NCI-H345 (cell line): ENCODE measurements around the gene STS.

Experiments used
- DNase-seq: peaks from one replicate; lab custom pipeline; 2025; lab: John Stamatoyannopoulos, UW

The STS gene

DNA sequence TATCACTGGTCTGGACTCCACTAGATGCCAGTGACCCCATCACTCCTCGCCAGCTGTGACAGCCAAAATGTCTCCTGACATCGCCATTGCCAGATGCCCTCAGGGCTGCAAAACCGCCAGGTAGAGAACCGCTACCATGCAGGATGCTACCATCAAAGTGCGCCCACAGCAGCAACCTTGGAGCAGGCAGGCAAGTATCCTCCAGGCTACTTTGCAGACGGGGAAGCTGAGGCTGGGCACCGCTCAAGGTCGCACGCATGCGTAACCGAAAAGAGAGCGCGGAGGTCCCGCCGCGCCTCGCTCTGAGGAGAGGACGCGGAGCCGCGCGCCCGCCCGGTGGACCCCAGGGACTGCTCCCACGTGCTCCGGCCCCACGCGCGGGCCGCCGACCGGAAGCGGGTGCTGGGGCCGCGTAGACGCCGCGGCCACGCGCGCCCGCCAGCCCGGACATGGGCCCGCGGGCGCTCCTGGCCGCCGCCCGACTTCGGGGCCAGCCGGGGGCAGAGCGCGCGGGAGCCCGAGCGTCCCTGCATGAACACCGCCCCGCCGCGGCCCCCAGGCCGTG is at the start of gene STS:
Gene STS (plus strand): TSS at position 300 of the 565 bp plus-strand sequence. CDS start 105,488 bp downstream, outside the sequence.
- peak; percentile 40 for DNase-seq

DNA sequence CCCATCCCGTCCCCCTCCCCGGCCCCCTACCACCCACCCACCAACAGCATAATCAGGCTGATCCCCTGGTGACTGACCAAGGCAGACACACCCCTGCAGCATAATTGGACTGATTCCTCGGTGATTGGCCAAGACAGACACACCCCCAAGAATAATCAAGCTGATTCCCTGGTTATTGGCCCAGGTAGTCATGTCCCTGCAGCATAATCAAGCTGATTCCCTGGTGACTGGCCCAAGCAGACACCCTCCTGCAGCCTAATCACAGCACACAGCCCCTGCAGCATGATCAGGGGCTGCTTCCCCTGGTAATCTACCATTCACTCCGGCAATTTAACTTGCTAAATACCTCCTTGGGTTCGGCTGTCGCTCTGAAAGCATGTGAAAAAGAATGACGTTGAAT is 47.5 kb upstream of the STS start:
- no peak for DNase-seq

DNA sequence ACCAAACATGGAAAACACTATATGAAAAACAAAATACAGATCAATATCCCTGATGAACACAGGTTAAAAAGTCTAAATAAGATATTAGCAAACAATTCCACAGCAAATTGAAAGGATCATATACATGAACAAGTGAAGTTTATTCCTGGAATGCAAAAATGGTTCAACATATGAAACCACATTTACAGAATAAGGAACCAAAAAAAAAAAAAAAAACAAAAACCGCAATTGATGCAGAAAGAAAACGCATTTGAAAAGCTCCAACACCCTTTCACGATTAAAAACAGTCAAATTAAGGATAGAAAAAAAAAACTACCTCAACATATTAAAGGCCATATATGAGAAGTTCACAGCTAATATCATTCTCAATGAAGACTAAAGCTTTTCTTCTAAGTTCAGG is 45.4 kb upstream of the STS start:
- no peak for DNase-seq

DNA sequence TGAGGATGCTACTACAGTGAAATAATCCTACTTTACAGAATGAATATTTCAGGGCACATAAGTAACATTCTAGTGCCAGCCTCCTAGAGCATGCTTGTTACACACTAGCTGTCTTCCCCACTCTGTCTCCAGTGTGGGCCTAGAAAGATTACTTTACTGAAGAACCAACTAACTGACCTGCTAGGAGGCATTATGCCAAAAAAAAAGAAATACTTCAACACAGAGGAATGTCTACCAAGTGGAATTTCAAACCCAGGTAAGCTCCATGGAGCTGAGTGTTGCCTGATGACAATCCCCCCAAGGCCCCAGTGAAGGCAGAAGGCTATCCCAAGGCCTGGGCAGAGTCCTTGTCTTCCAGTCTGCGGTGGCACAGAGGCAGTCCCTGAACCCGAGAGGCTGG is 40.9 kb upstream of the STS start:
- no peak for DNase-seq

- DNase-seq = no peak
Measured at GRCh38 chrX:7108030-7108429, 39.5 kb upstream of the STS start.

- no peak for DNase-seq
Measured at GRCh38 chrX:7109049-7109531, 38.4 kb upstream of the STS start.

GRCh38 chrX:7109838-7110793 is 37.4 kb upstream of the STS start:
- DNase-seq = peak; percentile 40

DNA sequence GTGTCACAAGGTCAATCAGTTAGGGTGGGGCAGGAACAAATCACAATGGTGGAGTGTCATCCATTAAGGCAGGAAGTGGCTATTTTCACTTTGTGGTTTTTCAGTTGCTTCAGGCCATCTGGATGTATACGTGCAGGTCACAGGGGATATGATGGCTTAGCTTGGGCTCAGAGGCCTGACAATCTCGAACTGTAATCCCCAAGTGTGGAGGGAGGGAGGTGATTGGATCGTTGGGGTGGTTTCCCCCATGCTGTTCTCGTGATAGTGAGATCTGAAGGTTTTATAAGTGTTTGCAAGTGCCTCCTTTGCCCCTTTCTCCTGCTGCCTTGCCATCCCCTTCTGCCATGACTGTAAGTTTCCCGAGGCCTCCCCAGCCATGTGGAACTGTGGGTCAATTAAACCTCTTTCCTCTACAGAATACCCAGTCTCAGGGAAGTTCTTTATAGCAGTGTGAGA is 36.7 kb upstream of the STS start:
- DNase-seq = no peak

- DNase-seq = no peak
Measured at GRCh38 chrX:7111518-7111917, 36.0 kb upstream of the STS start.

- DNase-seq = no peak
Measured at GRCh38 chrX:7112071-7112470, 35.4 kb upstream of the STS start.

DNA sequence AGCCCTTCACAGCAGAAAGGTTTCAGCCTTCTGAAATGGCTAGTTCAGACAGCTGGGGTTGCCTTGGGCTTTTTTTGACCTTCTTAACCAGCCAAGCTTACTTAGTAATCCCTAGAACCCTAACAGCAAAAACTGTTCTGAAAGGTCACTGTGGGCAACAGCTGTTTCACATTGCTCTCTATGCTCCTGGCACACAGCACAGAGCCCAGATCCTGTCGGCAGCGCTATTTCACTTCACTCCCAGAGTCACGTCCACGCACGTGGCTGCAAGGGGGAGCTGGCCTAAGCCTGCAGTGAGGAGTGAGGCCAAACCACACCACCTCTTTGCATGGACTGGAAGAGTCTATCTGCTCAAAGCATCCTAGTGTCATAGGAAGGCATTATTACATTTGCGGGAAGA is 32.0 kb upstream of the STS start:
- DNase-seq = no peak

DNA sequence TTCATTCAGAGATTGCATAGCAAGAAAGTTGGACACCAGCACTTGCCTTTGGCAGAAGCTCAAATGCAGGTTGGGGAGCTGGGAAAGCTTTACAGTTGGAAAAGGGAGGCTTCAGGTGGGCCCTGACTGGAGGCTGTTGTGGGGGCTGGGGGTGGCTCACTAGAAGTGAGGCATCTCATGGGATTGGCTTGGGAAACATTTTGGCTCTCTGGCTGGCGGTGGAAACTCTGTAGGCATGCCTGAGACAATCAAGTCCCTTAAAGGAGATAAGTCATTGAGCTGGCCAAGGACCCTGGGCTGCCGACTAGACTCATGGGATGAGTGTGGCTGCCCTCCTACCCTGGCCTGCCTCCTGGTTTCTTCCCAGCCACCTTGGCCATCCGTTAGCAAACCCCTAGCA is 31.4 kb upstream of the STS start:
- no peak for DNase-seq

- DNase-seq = no peak
Measured at GRCh38 chrX:7117587-7117986, 29.9 kb upstream of the STS start.

GRCh38 chrX:7119950-7120877 is 27.3 kb upstream of the STS start:
- DNase-seq = peak; percentile 60

DNA sequence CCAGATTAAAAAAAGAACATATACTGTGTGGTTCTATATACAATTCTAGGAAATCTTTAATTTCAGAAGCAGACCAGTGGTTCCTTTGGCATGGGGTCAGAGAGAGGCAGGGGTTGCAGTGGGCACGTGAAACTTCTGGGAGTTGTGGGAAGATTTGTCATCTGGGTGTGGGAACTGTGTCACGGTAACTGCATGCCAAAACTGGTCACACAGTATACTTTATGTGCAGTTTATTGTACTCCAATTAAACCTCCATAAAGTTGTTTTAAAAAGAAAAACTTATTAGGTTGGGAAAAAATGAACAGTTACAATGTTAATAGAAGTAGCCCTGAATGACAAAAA is 26.7 kb upstream of the STS start:
- no peak for DNase-seq

- DNase-seq = no peak
Measured at GRCh38 chrX:7127056-7127455, 20.5 kb upstream of the STS start.

- no peak for DNase-seq
Measured at GRCh38 chrX:7131621-7132020, 15.9 kb upstream of the STS start.

DNA sequence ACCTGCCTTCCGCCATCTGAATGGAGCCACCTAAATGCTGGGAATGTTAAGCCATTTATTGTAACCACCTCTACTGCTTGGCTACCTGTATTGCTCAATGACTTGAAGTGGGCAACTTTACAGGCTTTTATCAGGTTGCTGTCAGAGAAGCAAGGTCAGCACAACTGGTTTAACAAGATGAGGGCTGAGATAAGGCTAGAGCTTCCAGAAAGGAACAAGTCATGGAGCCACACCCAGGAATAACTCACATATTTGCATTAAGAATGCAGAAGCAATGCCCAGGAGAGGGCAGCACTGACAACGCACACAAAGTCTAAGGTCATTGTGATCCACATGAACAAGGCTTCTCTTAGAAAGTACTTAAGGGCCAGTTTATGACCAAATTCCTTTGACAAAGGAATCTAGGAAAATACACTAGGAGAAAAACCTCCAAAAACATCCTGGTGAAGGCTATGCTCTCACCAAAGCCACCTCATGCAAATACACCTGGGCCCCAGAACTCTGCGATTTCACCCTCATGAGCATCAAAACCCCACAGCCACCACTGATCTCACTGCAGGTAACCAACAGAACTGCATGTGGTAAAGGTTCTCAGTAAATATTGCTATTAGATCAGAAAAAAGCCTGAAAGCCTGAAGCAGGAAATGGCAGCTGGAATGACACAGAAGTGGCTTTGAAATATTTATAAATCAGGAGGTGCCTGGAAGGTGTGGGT is 15.0 kb upstream of the STS start:
- DNase-seq = no peak

GRCh38 chrX:7133050-7133440 is 14.5 kb upstream of the STS start:
- DNase-seq = no peak

- no peak for DNase-seq
Measured at GRCh38 chrX:7134981-7135380, 12.5 kb upstream of the STS start.

GRCh38 chrX:7139202-7140081 is 8.1 kb upstream of the STS start:
- no peak for DNase-seq
